Gastroesophageal sphincter (tissue), 3 donors: ENCODE measurements around the gene TEX264.

Source experiments
- CTCF ChIP-seq, 4 experiments: fragments of 200-600 bp in 2 of 4; fragments of 450-650 bp in 2 of 4; sonication (generic) in 1 of 4; IDR thresholded peaks; one replicate each; pipeline ENCODE4 v1.5.1; 2017 to 2019; ENCODE audit warnings: antibody characterized with exemption in 4 of 4, mild to moderate bottlenecking in 2 of 4, moderate library complexity in 2 of 4
- POLR2A ChIP-seq, 2 donors: fragments of 450-650 bp; IDR thresholded peaks; one replicate each; pipeline ENCODE4 v1.6.1; 2017; ENCODE audit warnings: antibody characterized with exemption in 2 of 2, mild to moderate bottlenecking in 2 of 2, moderate library complexity in 1 of 2
- POLR2AphosphoS5 ChIP-seq: sonication (generic); formaldehyde crosslinking; IDR thresholded peaks from one replicate; pipeline ENCODE4 v1.6.1; 2017; ENCODE audit warnings: antibody characterized with exemption

- TF ChIP-seq CTCF (IDR thresholded peaks at IDR 0.05) (no peak), POLR2AphosphoS5 (no peak), POLR2A (IDR thresholded peaks at IDR 0.05) (no peak)
Observed at GRCh38 chr3:51720292-51721061, 49.4 kb downstream of the TEX264 start.
